Urinary bladder (tissue), 4 donors: Measurements from ENCODE around the gene EML2. TPM values are rescaled to one million over a fixed set of nuclear protein-coding genes. Genes with fewer than 3 reads are reported as not detected.

Experiments used
- DNase-seq: peaks from one replicate; pipeline ENCODE4 v3.0.0-alpha.2; 2015; ENCODE audit errors: extremely low spot score
- H3K27ac ChIP-seq: one replicate; pipeline ENCODE4 v1.5.1; 2013; ENCODE audit warnings: low read depth, mild to moderate bottlenecking, moderate library complexity
- H3K36me3 ChIP-seq: one replicate; pipeline ENCODE4 v1.6.1; 2013; ENCODE audit warnings: mild to moderate bottlenecking, moderate library complexity; ENCODE audit not compliant: insufficient read depth
- H3K4me1 ChIP-seq: one replicate; pipeline ENCODE4 v1.6.1; 2013; ENCODE audit warnings: mild to moderate bottlenecking, moderate library complexity; ENCODE audit not compliant: insufficient read depth
- H3K4me3 ChIP-seq: one replicate; pipeline ENCODE4 v1.5.1; 2013; ENCODE audit warnings: low read depth, low read length
- WGBS: extraction: QIAGEN DNeasy Blood & Tissue Kit; methylation state at CpG from one replicate; pipeline ENCODE4 v1.1.7; 2013; 5-methylcytosine and 5-hydroxymethylcytosine counted together
- polyA plus RNA-seq: library from polyadenylated mRNA; stranded (reverse); fragments of 200-250 nt; gene quantifications from one replicate; pipeline ENCODE4 v1.2.3, GENCODE V29; 2013
- total RNA-seq: library from RNA; depleted of rRNA; stranded (reverse); fragments of >200 nt; gene quantifications from one replicate; pipeline ENCODE4 v1.2.3, GENCODE V29; 2014
- donor health status: healthy with polysubstance abuse.
- donor health status: healthy.

The EML2 gene
- total and polyA plus RNA-seq, 2 donors = 16.9 to 41.2 TPM

- Histone ChIP-seq H3K4me1 (no peaks in the 10 kb centered on the region), H3K27ac (no peak within 1 kb of the TSS), H3K36me3 (no peaks in the 10 kb centered on the region), H3K4me3 (peak within 1 kb of the TSS; percentile 13)
- no peak for DNase-seq
- 16% methylated on average over 15 of the region's 15 CpGs for WGBS
Measured at GRCh38 chr19:45667620-45668341, 28.6 kb upstream of the EML2 start, which contains the start of gene GIPR. TSS of gene GIPR (plus strand) at chr19:45668221. CDS start at chr19:45669521, 1,300 bp downstream.

- Histone ChIP-seq H3K36me3 (no peaks in the 10 kb centered on the region), H3K4me3 (no peak overlapping the region), H3K27ac (no peak overlapping the region), H3K4me1 (no peaks in the 10 kb centered on the region)
- 73% methylated on average over 7 of the region's 7 CpGs for WGBS
- no peak for DNase-seq
Measured at GRCh38 chr19:45664575-45664974, 25.4 kb upstream of the EML2 start.

GRCh38 chr19:45663800-45664199, 24.6 kb upstream of the EML2 start:
- H3K4me3 ChIP-seq = no peak overlapping the region
- no peak overlapping the region for H3K27ac ChIP-seq
- no peak for DNase-seq
- 93% methylated on average over 1 of the region's 1 CpG for WGBS
- H3K4me1 ChIP-seq = no peaks in the 10 kb centered on the region
- no peaks in the 10 kb centered on the region for H3K36me3 ChIP-seq

DNA sequence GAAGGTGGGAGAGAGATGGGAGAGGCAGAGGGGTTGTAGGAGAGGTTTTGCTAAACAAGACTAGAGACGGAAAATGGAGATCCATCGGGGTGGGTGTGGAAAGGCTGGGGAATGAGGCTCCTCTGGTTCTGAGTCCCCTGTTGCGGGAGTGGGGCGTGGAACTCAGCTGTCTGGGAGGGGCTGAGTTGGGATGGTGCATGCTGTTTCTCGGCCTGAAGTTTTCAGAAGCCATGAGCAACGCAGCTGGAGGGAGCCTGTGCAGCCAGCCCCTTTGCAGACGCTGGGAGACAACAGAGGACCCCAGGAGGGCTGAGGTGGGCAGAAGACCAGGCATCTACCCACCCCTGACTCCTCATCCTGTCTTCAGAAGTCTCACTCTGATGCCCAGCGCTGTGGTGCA, 21.4 kb upstream of the EML2 start:
- Histone ChIP-seq H3K4me3 (no peak overlapping the region), H3K4me1 (no peaks in the 10 kb centered on the region), H3K36me3 (no peaks in the 10 kb centered on the region), H3K27ac (no peak overlapping the region)
- DNase-seq = no peak
- 27% methylated on average over 8 of the region's 8 CpGs for WGBS

- DNase-seq = no peak
- Histone ChIP-seq H3K4me1 (no peaks in the 10 kb centered on the region), H3K27ac (no peak overlapping the region), H3K4me3 (no peak overlapping the region), H3K36me3 (no peaks in the 10 kb centered on the region)
- 66% methylated on average over 6 of the region's 6 CpGs for WGBS
Measured at GRCh38 chr19:45659096-45659729, 20.0 kb upstream of the EML2 start.

DNA sequence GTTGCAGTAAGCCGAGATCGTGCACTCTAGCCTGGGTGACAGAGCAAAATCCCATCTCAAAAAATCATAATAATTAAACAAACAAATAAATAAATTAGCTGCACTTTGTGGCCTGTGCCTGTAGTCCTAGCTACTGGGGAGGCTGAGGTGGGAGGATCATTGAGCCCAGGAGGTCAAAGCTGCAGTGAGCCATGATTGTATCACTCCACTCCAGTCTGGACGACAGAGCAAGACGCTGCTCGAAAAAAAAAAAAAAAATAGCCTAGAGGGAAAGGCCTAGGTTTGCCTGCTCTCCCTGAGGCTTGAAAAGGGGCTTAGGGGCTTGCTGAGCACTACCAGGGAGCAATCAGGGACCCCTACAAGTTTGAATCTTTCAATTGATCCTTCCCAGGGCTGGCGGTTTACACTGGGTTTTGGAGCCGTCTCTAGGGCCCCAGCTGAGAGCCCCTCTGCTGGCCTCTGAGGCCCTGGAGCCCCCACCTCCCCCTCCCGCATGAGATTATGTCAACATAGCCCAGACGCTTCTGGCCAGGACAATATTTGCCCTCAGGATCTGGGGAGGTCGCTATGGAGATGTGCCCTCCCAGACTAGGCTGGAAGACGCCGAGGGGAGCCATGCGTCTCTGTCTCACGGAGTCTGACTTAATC, 18.4 kb upstream of the EML2 start:
- DNase-seq = no peak
- Histone ChIP-seq H3K4me3 (no peak overlapping the region), H3K27ac (no peak overlapping the region), H3K36me3 (no peaks in the 10 kb centered on the region), H3K4me1 (no peaks in the 10 kb centered on the region)
- 26% methylated on average over 14 of the region's 14 CpGs for WGBS

GRCh38 chr19:45655073-45655472, 15.9 kb upstream of the EML2 start:
- H3K36me3 ChIP-seq = no peaks in the 10 kb centered on the region
- no peaks in the 10 kb centered on the region for H3K4me1 ChIP-seq
- 64% methylated on average over 3 of the region's 3 CpGs for WGBS
- no peak overlapping the region for H3K4me3 ChIP-seq
- no peak overlapping the region for H3K27ac ChIP-seq
- DNase-seq = no peak

- H3K27ac ChIP-seq = no peak overlapping the region
- DNase-seq = no peak
- H3K4me3 ChIP-seq = no peak overlapping the region
- H3K4me1 ChIP-seq = no peaks in the 10 kb centered on the region
- 33% methylated on average over 5 of the region's 5 CpGs for whole genome bisulfite sequencing
- H3K36me3 ChIP-seq = no peaks in the 10 kb centered on the region
Measured at GRCh38 chr19:45653634-45654033, 14.4 kb upstream of the EML2 start.

DNA sequence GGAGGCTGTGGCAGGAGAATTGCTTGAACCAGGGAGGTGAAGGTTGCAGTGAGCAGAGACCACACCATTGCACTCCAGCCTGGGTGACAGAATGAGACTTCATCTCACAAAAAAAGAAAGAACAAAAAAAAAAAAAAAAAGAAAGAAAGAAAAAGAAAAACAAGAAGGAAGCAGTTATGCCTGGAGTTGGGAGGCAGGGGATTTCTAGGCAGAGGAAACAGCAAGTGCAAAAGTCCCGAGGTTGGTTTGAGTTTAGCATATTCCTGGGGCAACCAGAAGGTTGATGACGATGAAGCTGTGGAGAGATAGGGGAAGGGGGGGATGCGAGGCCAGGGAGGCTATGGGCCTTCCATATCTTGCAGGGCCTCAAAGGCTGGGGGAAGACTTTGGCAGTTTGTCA, 11.5 kb upstream of the EML2 start:
- 73% methylated on average over 3 of the region's 3 CpGs for WGBS
- Histone ChIP-seq H3K36me3 (no peaks in the 10 kb centered on the region), H3K27ac (no peak overlapping the region), H3K4me3 (no peak overlapping the region), H3K4me1 (no peaks in the 10 kb centered on the region)
- no peak for DNase-seq

DNA sequence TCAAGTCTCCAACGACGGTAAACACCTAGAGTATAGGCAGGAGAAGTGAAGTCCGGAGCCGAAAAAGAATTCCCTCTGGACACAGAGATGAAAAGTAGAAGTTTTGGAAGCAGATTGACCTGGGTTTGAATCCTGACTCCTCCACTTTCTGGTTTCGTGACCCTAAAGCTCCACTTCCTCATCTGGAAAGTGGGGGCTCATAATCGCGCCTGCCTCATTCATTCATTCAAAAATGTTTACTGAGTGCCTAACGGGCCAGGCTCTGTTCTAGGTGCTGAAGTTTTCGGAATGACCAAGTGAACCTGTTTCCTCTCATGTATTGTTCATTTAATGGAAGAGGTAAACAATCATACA, 7.1 kb upstream of the EML2 start:
- Histone ChIP-seq H3K4me3 (no peak overlapping the region), H3K4me1 (no peaks in the 10 kb centered on the region), H3K36me3 (no peaks in the 10 kb centered on the region), H3K27ac (no peak overlapping the region)
- no peak for DNase-seq
- 12% methylated on average over 9 of the region's 9 CpGs for WGBS

DNA sequence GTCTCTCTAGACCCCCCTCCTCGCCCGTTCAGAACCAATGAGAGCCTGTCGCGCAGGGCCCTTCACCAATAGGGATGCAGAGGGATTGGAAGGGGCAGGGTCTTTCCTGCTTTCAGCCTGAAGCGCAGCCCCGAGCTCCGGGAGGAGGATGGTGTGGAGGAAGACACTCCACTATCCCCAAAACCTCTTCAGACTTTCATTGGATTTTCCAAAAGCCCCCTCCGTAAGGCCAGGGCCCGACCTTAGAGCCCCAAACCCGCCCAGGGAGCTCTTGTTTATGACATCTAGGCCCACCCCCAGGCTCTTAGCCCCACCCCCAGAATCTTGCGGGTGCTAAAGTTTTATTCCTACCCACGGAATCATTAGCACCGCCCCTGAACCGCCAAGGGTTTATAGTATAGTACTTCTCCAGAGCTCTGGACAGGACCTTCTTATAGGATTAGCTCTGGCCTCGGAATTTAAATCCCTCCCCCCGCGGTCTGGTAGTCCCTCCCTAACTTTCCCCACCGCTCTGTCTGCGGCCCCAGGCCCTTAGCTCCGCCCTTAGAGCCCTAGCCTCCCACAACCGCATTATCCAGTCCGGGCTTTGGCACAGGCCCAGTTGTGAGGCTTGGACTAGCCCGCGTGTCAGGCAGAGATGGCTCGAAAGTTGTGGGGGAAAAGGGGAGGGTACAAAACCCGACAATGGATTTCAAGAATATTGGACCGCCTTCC, 6.6 kb upstream of the EML2 start:
- Histone ChIP-seq H3K27ac (no peak overlapping the region), H3K4me1 (no peaks in the 10 kb centered on the region), H3K4me3 (peak overlapping the region; percentile 4), H3K36me3 (no peaks in the 10 kb centered on the region)
- peak; percentile 76 for DNase-seq
- WGBS = under 1% methylated on average over 27 of the region's 27 CpGs

- WGBS = 7% methylated on average over 35 of the region's 35 CpGs
- H3K4me3 ChIP-seq = no peak overlapping the region
- H3K27ac ChIP-seq = no peak overlapping the region
- no peaks in the 10 kb centered on the region for H3K4me1 ChIP-seq
- H3K36me3 ChIP-seq = no peaks in the 10 kb centered on the region
- no peak for DNase-seq
Measured at GRCh38 chr19:45645068-45645630, 6.0 kb upstream of the EML2 start.

GRCh38 chr19:45643927-45644771, 5.0 kb upstream of the EML2 start:
- 49% methylated on average over 14 of the region's 14 CpGs for WGBS

More at GRCh38 chr19:45643927-45644771, 5.0 kb upstream of the EML2 start:
- Histone ChIP-seq H3K4me3 (no peak overlapping the region), H3K36me3 (no peaks in the 10 kb centered on the region), H3K27ac (no peak overlapping the region), H3K4me1 (no peaks in the 10 kb centered on the region)
- DNase-seq = no peak
